GM20431 (cell line): ENCODE measurements around the gene GTF2E1.
"Not testable (repeated sequence)": the region's sequence is repeated elsewhere in the genome, so short reads cannot be mapped to it uniquely, and the experiment has no call there.

Source experiments
- in situ Hi-C: fragments of 300-500 bp; cut with MseI, MboI; formaldehyde crosslinking; loops from one replicate; pipeline ENCODE4 v1.15.0; 2020; ENCODE audit warnings: low sequenced_read_pairs; ENCODE audit not compliant: unreplicated experiment

The GTF2E1 gene

GRCh38 chr3:120742198-120742848 is at the start of gene GTF2E1, which contains the start of gene RABL3:
GTF2E1 (plus strand) TSS chr3:120742744; CDS start chr3:120750553, 7,809 bp downstream.
RABL3 (minus strand) TSS chr3:120742516; CDS start chr3:120742507, 9 bp downstream.
- in situ Hi-C loops = no loop called here

GRCh38 chr3:120693439-120694171 is 48.9 kb upstream of the GTF2E1 start:
- in situ Hi-C loops = no loop called here

- in situ Hi-C loops = no loop called here
Observed at GRCh38 chr3:120699333-120699732, 43.2 kb upstream of the GTF2E1 start.

GRCh38 chr3:120705884-120706582 is 36.5 kb upstream of the GTF2E1 start:
- in situ Hi-C loops = no loop called here

- in situ Hi-C loops = no loop called here
Observed at GRCh38 chr3:120706950-120707349, 35.6 kb upstream of the GTF2E1 start.

GRCh38 chr3:120708408-120708807 is 34.1 kb upstream of the GTF2E1 start:
- in situ Hi-C loops = no loop called here

GRCh38 chr3:120710369-120710768 is 32.2 kb upstream of the GTF2E1 start:
- in situ Hi-C loops = no loop called here

- in situ Hi-C loops = no loop called here
Observed at GRCh38 chr3:120713262-120713661, 29.3 kb upstream of the GTF2E1 start.

GRCh38 chr3:120719167-120719834 is 23.2 kb upstream of the GTF2E1 start:
- in situ Hi-C loops = not testable (repeated sequence)

- in situ Hi-C loops = no loop called here
Observed at GRCh38 chr3:120726791-120727190, 15.8 kb upstream of the GTF2E1 start.

GRCh38 chr3:120730576-120731542 is 11.7 kb upstream of the GTF2E1 start:
- in situ Hi-C loops = no loop called here

GRCh38 chr3:120738006-120738405 is 4.5 kb upstream of the GTF2E1 start:
- in situ Hi-C loops = not testable (repeated sequence)

GRCh38 chr3:120741320-120741719 is 1.2 kb upstream of the GTF2E1 start:
- in situ Hi-C loops = no loop called here

- in situ Hi-C loops = no loop called here
Observed at GRCh38 chr3:120741837-120742197, 727 bp upstream of the GTF2E1 start.

- in situ Hi-C loops = no loop called here
Observed at GRCh38 chr3:120742849-120743365, 363 bp downstream of the GTF2E1 start.

GRCh38 chr3:120743556-120744195 is 1.1 kb downstream of the GTF2E1 start:
- in situ Hi-C loops = no loop called here

- in situ Hi-C loops = no loop called here
Observed at GRCh38 chr3:120745466-120745865, 2.9 kb downstream of the GTF2E1 start.

GRCh38 chr3:120749843-120750242 is 7.3 kb downstream of the GTF2E1 start:
- in situ Hi-C loops = no loop called here

- in situ Hi-C loops = no loop called here
Observed at GRCh38 chr3:120752230-120752629, 9.7 kb downstream of the GTF2E1 start.
